ENCODE measurements around the gene CIDEB. TPM values are rescaled to one million over a fixed set of nuclear protein-coding genes. Genes with fewer than 3 reads are reported as not detected.

The CIDEB gene
- total and polyA plus RNA-seq, 2 of the 8 experiments (the other 6 are each of a cell fraction or from before 2014, with no cell fraction given) = 0.11 TPM; not detected in 1

GRCh38 chr14:24335461-24336171 lies 27.8 kb upstream of the CIDEB start (continued):
- TF ChIP-seq RXRA (IDR thresholded peaks at IDR 0.05; ENCODE audit: insufficient read depth, low read depth, low read length) (no peak), CHD1 (IDR thresholded peaks at IDR 0.05; ENCODE audit: low read depth, low read length) (no peak), GABPA (IDR thresholded peaks at IDR 0.05; ENCODE audit: borderline replicate concordance, insufficient read depth, low read length) (no peak), KDM1A (IDR thresholded peaks at IDR 0.05; ENCODE audit: borderline replicate concordance, low read length) (no peak), POU5F1 (IDR thresholded peaks at IDR 0.05; ENCODE audit: low read depth, low read length) (no peak), SIX5 (IDR thresholded peaks at IDR 0.05; ENCODE audit: low read depth, low read length) (no peak), TEAD4 (IDR thresholded peaks at IDR 0.05; ENCODE audit: low read depth, low read length) (no peak), RNF2 (IDR thresholded peaks at IDR 0.05; ENCODE audit: borderline replicate concordance, low read depth, low read length, missing control alignments, poor library complexity, severe bottlenecking) (no peak), KDM5A (IDR thresholded peaks at IDR 0.05; ENCODE audit: low read length) (no peak)
